Neural progenitor cell (in vitro differentiated cells): ENCODE data around the gene VPS41. TPM values are rescaled to one million over a fixed set of nuclear protein-coding genes. Genes with fewer than 3 reads are reported as not detected.

ENCODE experiments used
- DNase-seq: peaks from one replicate; pipeline ENCODE4 v3.0.0-alpha.2; 2016; ENCODE audit warnings: low spot score
- H2AFZ ChIP-seq: fragments of 200-600 bp; sonication (generic); replicated peaks from 2 replicates; pipeline ENCODE4 v1.6.1; 2016; ENCODE audit warnings: antibody characterized with exemption
- H3F3A ChIP-seq: fragments of 200-600 bp; sonication (generic); 2 replicates; pipeline ENCODE4 v1.6.1; 2016; ENCODE audit warnings: antibody characterized with exemption, low read depth
- H3K27ac ChIP-seq: fragments of 200-600 bp; sonication (generic); 2 replicates; pipeline ENCODE4 v1.5.1; 2016; ENCODE audit warnings: mild to moderate bottlenecking
- H3K27me3 ChIP-seq: fragments of 200-600 bp; sonication (generic); 2 replicates; pipeline ENCODE4 v1.6.1; 2016; ENCODE audit warnings: mild to moderate bottlenecking, moderate library complexity
- H3K36me3 ChIP-seq: fragments of 200-600 bp; sonication (generic); 2 replicates; pipeline ENCODE4 v1.5.1; 2016
- H3K4me1 ChIP-seq: fragments of 200-600 bp; sonication (generic); 2 replicates; pipeline ENCODE4 v1.6.1; 2016; ENCODE audit warnings: mixed run types
- H3K4me2 ChIP-seq: fragments of 200-600 bp; sonication (generic); 2 replicates; pipeline ENCODE4 v1.6.1; 2016
- H3K4me3 ChIP-seq: fragments of 200-600 bp; sonication (generic); 2 replicates; pipeline ENCODE4 v1.5.1; 2016
- H3K79me2 ChIP-seq: fragments of 200-600 bp; sonication (generic); 2 replicates; pipeline ENCODE4 v1.6.1; 2016; ENCODE audit warnings: low read depth
- H3K9ac ChIP-seq: fragments of 200-600 bp; sonication (generic); 2 replicates; pipeline ENCODE4 v1.6.1; 2016
- H3K9me3 ChIP-seq: fragments of 200-600 bp; sonication (generic); 2 replicates; pipeline ENCODE4 v1.5.1; 2016; ENCODE audit warnings: low read depth
- H4K20me1 ChIP-seq: fragments of 200-600 bp; sonication (generic); 2 replicates; pipeline ENCODE4 v1.6.1; 2016; ENCODE audit warnings: low read depth
- H3K27ac Mint-ChIP-seq: 3 replicates; pipeline ENCODE4 v1.8.0; 2021; ENCODE audit warnings: mixed read lengths
- H3K27me3 Mint-ChIP-seq: 2 replicates; pipeline ENCODE4 v1.8.0; 2022; ENCODE audit warnings: low read depth, mild to moderate bottlenecking, inconsistent platforms, moderate library complexity, mixed read lengths; ENCODE audit not compliant: insufficient read depth
- H3K36me3 Mint-ChIP-seq: 3 replicates; pipeline ENCODE4 v1.8.0; 2021; ENCODE audit warnings: mixed read lengths
- H3K4me1 Mint-ChIP-seq: 3 replicates; pipeline ENCODE4 v1.8.0; 2021; ENCODE audit warnings: mixed read lengths
- H3K4me3 Mint-ChIP-seq: 3 replicates; pipeline ENCODE4 v1.8.0; 2021; ENCODE audit warnings: mild to moderate bottlenecking, moderate library complexity, mixed read lengths
- H3K9me3 Mint-ChIP-seq: 3 replicates; pipeline ENCODE4 v1.8.0; 2020; ENCODE audit warnings: mixed read lengths
- EZH2 ChIP-seq: fragments of 200-600 bp; sonication (generic); IDR thresholded peaks from 2 replicates; pipeline ENCODE4 v1.6.1; 2017; ENCODE audit warnings: antibody characterized with exemption, mild to moderate bottlenecking, moderate library complexity
- EZH2phosphoT487 ChIP-seq: fragments of 200-600 bp; sonication (generic); IDR thresholded peaks from 2 replicates; pipeline ENCODE4 v1.6.1; 2017; ENCODE audit warnings: antibody characterized with exemption
- total RNA-seq: library from RNA; depleted of rRNA; stranded (reverse); fragments of >200 nt; gene quantifications from 2 replicates; pipeline ENCODE4 v1.2.3, GENCODE V29; 2015; ENCODE audit warnings: low replicate concordance
- TF ChIP-seq, protein P1 (sequence below): fragments of 200-600 bp; sonication (generic); IDR thresholded peaks from 2 replicates; pipeline ENCODE4 v1.5.1; 2017; ENCODE audit warnings: antibody characterized with exemption, mild to moderate bottlenecking

VPS41 gene
- total RNA-seq, 1 donor from 2014 or later: 92.3 TPM

- Mint-ChIP-seq H3K9me3 (no peaks in the 10 kb centered on the region), H3K4me1 (no peaks in the 10 kb centered on the region), H3K27ac (no peak overlapping the region), H3K36me3 (peaks cover 16% of the 10 kb centered on the region), H3K27me3 (no peaks in the 10 kb centered on the region), H3K4me3 (no peak overlapping the region)
- TF ChIP-seq, protein P1, sequence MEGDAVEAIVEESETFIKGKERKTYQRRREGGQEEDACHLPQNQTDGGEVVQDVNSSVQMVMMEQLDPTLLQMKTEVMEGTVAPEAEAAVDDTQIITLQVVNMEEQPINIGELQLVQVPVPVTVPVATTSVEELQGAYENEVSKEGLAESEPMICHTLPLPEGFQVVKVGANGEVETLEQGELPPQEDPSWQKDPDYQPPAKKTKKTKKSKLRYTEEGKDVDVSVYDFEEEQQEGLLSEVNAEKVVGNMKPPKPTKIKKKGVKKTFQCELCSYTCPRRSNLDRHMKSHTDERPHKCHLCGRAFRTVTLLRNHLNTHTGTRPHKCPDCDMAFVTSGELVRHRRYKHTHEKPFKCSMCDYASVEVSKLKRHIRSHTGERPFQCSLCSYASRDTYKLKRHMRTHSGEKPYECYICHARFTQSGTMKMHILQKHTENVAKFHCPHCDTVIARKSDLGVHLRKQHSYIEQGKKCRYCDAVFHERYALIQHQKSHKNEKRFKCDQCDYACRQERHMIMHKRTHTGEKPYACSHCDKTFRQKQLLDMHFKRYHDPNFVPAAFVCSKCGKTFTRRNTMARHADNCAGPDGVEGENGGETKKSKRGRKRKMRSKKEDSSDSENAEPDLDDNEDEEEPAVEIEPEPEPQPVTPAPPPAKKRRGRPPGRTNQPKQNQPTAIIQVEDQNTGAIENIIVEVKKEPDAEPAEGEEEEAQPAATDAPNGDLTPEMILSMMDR: no peak
- TF ChIP-seq EZH2 (no peak), EZH2phosphoT487 (no peak)
- Histone ChIP-seq H3K27ac (no peak overlapping the region), H4K20me1 (no peaks in the 10 kb centered on the region), H2AFZ (no peak overlapping the region), H3K9ac (no peak overlapping the region), H3F3A (no peaks in the 10 kb centered on the region), H3K4me3 (no peak overlapping the region), H3K27me3 (no peaks in the 10 kb centered on the region), H3K4me1 (peaks cover 3% of the 10 kb centered on the region), H3K36me3 (peaks cover 7% of the 10 kb centered on the region), H3K79me2 (no peaks in the 10 kb centered on the region), H3K9me3 (no peaks in the 10 kb centered on the region), H3K4me2 (no peak overlapping the region)
- no peak for DNase-seq
Measured at GRCh38 chr7:38817526-38817925, 91.5 kb downstream of the VPS41 start.

GRCh38 chr7:38813768-38814167 is 95.2 kb downstream of the VPS41 start:
- Histone ChIP-seq H3K4me2 (no peak overlapping the region), H2AFZ (no peak overlapping the region), H3K79me2 (no peaks in the 10 kb centered on the region), H3K27me3 (no peaks in the 10 kb centered on the region), H3K4me3 (no peak overlapping the region), H3F3A (no peaks in the 10 kb centered on the region), H3K27ac (no peak overlapping the region), H3K4me1 (no peaks in the 10 kb centered on the region), H4K20me1 (no peaks in the 10 kb centered on the region), H3K9me3 (no peaks in the 10 kb centered on the region), H3K36me3 (peaks cover 7% of the 10 kb centered on the region), H3K9ac (no peak overlapping the region)
- no peak overlapping the region for H3K4me3 Mint-ChIP-seq
- no peaks in the 10 kb centered on the region for H3K9me3 Mint-ChIP-seq
- no peaks in the 10 kb centered on the region for H3K27me3 Mint-ChIP-seq
- no peak for DNase-seq
- no peaks in the 10 kb centered on the region for H3K4me1 Mint-ChIP-seq
- TF ChIP-seq EZH2 (no peak), EZH2phosphoT487 (no peak)
- TF ChIP-seq, protein P1: no peak
- no peak overlapping the region for H3K27ac Mint-ChIP-seq
- peaks cover 16% of the 10 kb centered on the region for H3K36me3 Mint-ChIP-seq

DNA sequence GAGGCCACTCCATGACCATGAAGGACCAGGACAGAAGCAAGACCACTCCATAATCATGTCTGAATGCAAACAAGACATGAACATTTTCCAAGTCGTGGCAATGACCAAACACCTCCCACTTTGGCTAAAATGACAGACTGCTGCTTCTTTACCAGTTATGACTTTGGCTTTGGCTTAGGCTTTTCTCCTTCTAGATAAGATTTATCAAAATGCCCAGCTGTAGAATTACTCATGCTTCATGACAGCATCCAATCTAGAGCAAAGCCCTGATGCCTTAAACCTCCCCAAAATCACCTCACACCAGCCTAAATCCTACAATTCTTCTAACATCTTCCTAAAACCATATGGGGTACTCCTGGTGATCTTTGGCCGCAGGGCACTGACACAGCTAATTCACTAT is 102.1 kb downstream of the VPS41 start:
- Histone ChIP-seq H2AFZ (no peak overlapping the region), H3K27ac (no peak overlapping the region), H3F3A (no peaks in the 10 kb centered on the region), H3K4me1 (no peaks in the 10 kb centered on the region), H3K9ac (no peak overlapping the region), H4K20me1 (no peaks in the 10 kb centered on the region), H3K36me3 (no peaks in the 10 kb centered on the region), H3K4me2 (no peak overlapping the region), H3K27me3 (no peaks in the 10 kb centered on the region), H3K4me3 (no peak overlapping the region), H3K9me3 (no peaks in the 10 kb centered on the region), H3K79me2 (no peaks in the 10 kb centered on the region)
- H3K9me3 Mint-ChIP-seq: no peaks in the 10 kb centered on the region
- H3K27ac Mint-ChIP-seq: no peak overlapping the region
- H3K36me3 Mint-ChIP-seq: peaks cover 2% of the 10 kb centered on the region
- no peaks in the 10 kb centered on the region for H3K27me3 Mint-ChIP-seq
- H3K4me3 Mint-ChIP-seq: no peak overlapping the region
- no peaks in the 10 kb centered on the region for H3K4me1 Mint-ChIP-seq
- TF ChIP-seq EZH2phosphoT487 (no peak), EZH2 (no peak)
- TF ChIP-seq, protein P1: no peak
- DNase-seq: no peak
